Measurements from ENCODE around the gene UBE2L3.
"Not testable (repeated sequence)": the region's sequence is repeated elsewhere in the genome, so short reads cannot be mapped to it uniquely, and the experiment has no call there.

UBE2L3 gene

GRCh38 chr22:21615731-21616130, 48.2 kb downstream of the UBE2L3 start:
- DNase-seq (ENCODE audit: low spot score): no peak
- in situ Hi-C loops (cut with MboI; ENCODE audit: low sequenced_read_pairs, unreplicated experiment): no loop called here
- TF ChIP-seq CTCF (IDR thresholded peaks at IDR 0.05; ENCODE audit: borderline replicate concordance, control extremely low read depth, extremely low read depth, insufficient read depth, missing control alignments): no peak

- in situ Hi-C loops (cut with MboI; ENCODE audit: low sequenced_read_pairs, unreplicated experiment); DNase-seq (ENCODE audit: low spot score): not testable (repeated sequence)
Measured at GRCh38 chr22:21617337-21617736, 49.8 kb downstream of the UBE2L3 start.

GRCh38 chr22:21621025-21621424, 53.5 kb downstream of the UBE2L3 start:
- in situ Hi-C loops (cut with MboI; ENCODE audit: low sequenced_read_pairs, unreplicated experiment): no loop called here
- TF ChIP-seq CTCF (IDR thresholded peaks at IDR 0.05; ENCODE audit: borderline replicate concordance, control extremely low read depth, extremely low read depth, insufficient read depth, missing control alignments): no peak
- no peak for DNase-seq (ENCODE audit: low spot score)

- in situ Hi-C loops (cut with MboI; ENCODE audit: low sequenced_read_pairs, unreplicated experiment): no loop called here
- no peak for DNase-seq (ENCODE audit: low spot score)
- TF ChIP-seq CTCF (IDR thresholded peaks at IDR 0.05; ENCODE audit: borderline replicate concordance, control extremely low read depth, extremely low read depth, insufficient read depth, missing control alignments): no peak
Measured at GRCh38 chr22:21622011-21622918, 54.8 kb downstream of the UBE2L3 start.

GRCh38 chr22:21622919-21623647, 55.6 kb downstream of the UBE2L3 start:
- DNase-seq (ENCODE audit: low spot score): no peak
- TF ChIP-seq CTCF (IDR thresholded peaks at IDR 0.05; ENCODE audit: borderline replicate concordance, control extremely low read depth, extremely low read depth, insufficient read depth, missing control alignments): no peak
- in situ Hi-C loops (cut with MboI; ENCODE audit: low sequenced_read_pairs, unreplicated experiment): no loop called here

GRCh38 chr22:21623648-21623970, 56.1 kb downstream of the UBE2L3 start:
- no peak for TF ChIP-seq CTCF (IDR thresholded peaks at IDR 0.05; ENCODE audit: borderline replicate concordance, control extremely low read depth, extremely low read depth, insufficient read depth, missing control alignments)
- DNase-seq (ENCODE audit: low spot score): no peak
- in situ Hi-C loops (cut with MboI; ENCODE audit: low sequenced_read_pairs, unreplicated experiment): no loop called here

Data from GM13976 (cell line).